Keratinocyte (primary cell): ENCODE measurements around the gene CCDC167. TPM values are rescaled to one million over a fixed set of nuclear protein-coding genes. Genes with fewer than 3 reads are reported as not detected.

Experiments used
- DNase-seq: peaks from one replicate; pipeline ENCODE4 v3.0.0-alpha.2; 2011; ENCODE audit warnings: low read depth, missing footprints, low spot score
- FAIRE-seq: peaks from 2 replicates; lab custom pipeline; 2011; peaks lifted over from hg19 to GRCh38; lab: Jason Lieb, UNC
- H2AFZ ChIP-seq: 2 replicates; pipeline ENCODE4 v1.6.0; 2012; ENCODE audit warnings: low read length, control low read depth, inconsistent platforms; ENCODE audit not compliant: control insufficient read depth
- H3K27ac ChIP-seq: 2 replicates; pipeline ENCODE4 v1.5.1; 2011; ENCODE audit warnings: low read length; ENCODE audit not compliant: control insufficient read depth, insufficient read depth
- H3K27me3 ChIP-seq: 3 replicates; pipeline ENCODE4 v1.6.0; 2011; ENCODE audit warnings: low read length; ENCODE audit not compliant: control insufficient read depth, insufficient read depth; ENCODE audit errors: extremely low read depth
- H3K36me3 ChIP-seq, 2 experiments: 2 replicates in 1 of 2; 3 replicates in 1 of 2; pipeline ENCODE4 v1.5.1; 2011; ENCODE audit warnings: low read length in 2 of 2, mild to moderate bottlenecking in 1 of 2; ENCODE audit not compliant: control insufficient read depth in 2 of 2, insufficient read depth in 2 of 2; ENCODE audit errors: extremely low read depth in 1 of 2
- H3K4me1 ChIP-seq: 3 replicates; pipeline ENCODE4 v1.5.1; 2011; ENCODE audit warnings: low read length; ENCODE audit not compliant: control insufficient read depth, insufficient read depth; ENCODE audit errors: extremely low read depth
- H3K4me2 ChIP-seq: 3 replicates; pipeline ENCODE4 v1.6.0; 2011; ENCODE audit warnings: low read depth, low read length; ENCODE audit not compliant: control insufficient read depth, insufficient read depth; ENCODE audit errors: extremely low read depth
- H3K4me3 ChIP-seq, 3 experiments: fragments of 200-600 bp in 1 of 3; sonication (generic) in 1 of 3; 2 replicates in 2 of 3; 3 replicates in 1 of 3; pipeline ENCODE4 v1.5.1; 2011 to 2016; ENCODE audit warnings: low read length in 3 of 3, mild to moderate bottlenecking in 3 of 3, control low read depth in 2 of 3, inconsistent platforms in 1 of 3, low read depth in 1 of 3, mixed read lengths in 1 of 3, mixed run types in 1 of 3, moderate library complexity in 1 of 3; ENCODE audit not compliant: control insufficient read depth in 2 of 3, insufficient read depth in 2 of 3; ENCODE audit errors: extremely low read depth in 1 of 3
- H3K79me2 ChIP-seq: 2 replicates; pipeline ENCODE4 v1.6.0; 2012; ENCODE audit warnings: low read length; ENCODE audit not compliant: control insufficient read depth, insufficient read depth
- H3K9ac ChIP-seq: 3 replicates; pipeline ENCODE4 v1.6.0; 2011; ENCODE audit warnings: low read length; ENCODE audit not compliant: control insufficient read depth, insufficient read depth; ENCODE audit errors: extremely low read depth
- H3K9me1 ChIP-seq: 3 replicates; pipeline ENCODE4 v1.6.0; 2011; ENCODE audit warnings: low read length; ENCODE audit not compliant: control insufficient read depth, insufficient read depth; ENCODE audit errors: extremely low read depth
- H3K9me3 ChIP-seq: 2 replicates; pipeline ENCODE4 v1.5.1; 2012; ENCODE audit warnings: low read depth, low read length; ENCODE audit not compliant: control insufficient read depth
- H4K20me1 ChIP-seq: 3 replicates; pipeline ENCODE4 v1.6.0; 2011; ENCODE audit warnings: low read length; ENCODE audit not compliant: control insufficient read depth, insufficient read depth; ENCODE audit errors: extremely low read depth
- EZH2 ChIP-seq: IDR thresholded peaks from one replicate; pipeline ENCODE4 v1.6.1; 2012; ENCODE audit warnings: inconsistent platforms, mild to moderate bottlenecking, low read length, moderate library complexity
- dilution Hi-C: fragments of 300-500 bp; cut with MboI; formaldehyde crosslinking; loops from one replicate; pipeline ENCODE4 v1.7.0; 2020; ENCODE audit warnings: low sequenced_read_pairs; ENCODE audit not compliant: extremely low pct_ligation_motif_present
- polyA plus RNA-seq, 5 experiments: library from polyadenylated mRNA; depleted of rRNA in 3 of 5; stranded (reverse) in 3 of 5; stranded (forward) in 1 of 5; unstranded in 1 of 5; fragments of >200 nt; gene quantifications; 1 replicate in 1 of 5; 2 replicates in 3 of 5; 3 replicates in 1 of 5; pipeline versions ENCODE4 v1.2.1 to v1.2.3, GENCODE V29; 2011 to 2012; ENCODE audit warnings: missing spikeins in 2 of 5, low read depth in 1 of 5, low replicate concordance in 1 of 5
- TF ChIP-seq, protein P1 (sequence below), 3 experiments: IDR thresholded peaks in 1 of 3; conservative IDR thresholded peaks in 1 of 3; optimal IDR thresholded peaks in 1 of 3; 2 replicates in 2 of 3; 3 replicates in 1 of 3; pipeline versions ENCODE3 to v1.5.1; 2011; ENCODE audit warnings: low read length in 3 of 3, mild to moderate bottlenecking in 3 of 3, moderate library complexity in 2 of 3, control low read depth in 1 of 3, inconsistent platforms in 1 of 3; ENCODE audit not compliant: insufficient read depth in 2 of 3; ENCODE audit errors: extremely low read depth in 1 of 3

Gene CCDC167
- polyA plus RNA-seq, 1 donor (not counting 4 experiments of a cell fraction or from before 2014, with no cell fraction given), result 39.8 TPM

DNA sequence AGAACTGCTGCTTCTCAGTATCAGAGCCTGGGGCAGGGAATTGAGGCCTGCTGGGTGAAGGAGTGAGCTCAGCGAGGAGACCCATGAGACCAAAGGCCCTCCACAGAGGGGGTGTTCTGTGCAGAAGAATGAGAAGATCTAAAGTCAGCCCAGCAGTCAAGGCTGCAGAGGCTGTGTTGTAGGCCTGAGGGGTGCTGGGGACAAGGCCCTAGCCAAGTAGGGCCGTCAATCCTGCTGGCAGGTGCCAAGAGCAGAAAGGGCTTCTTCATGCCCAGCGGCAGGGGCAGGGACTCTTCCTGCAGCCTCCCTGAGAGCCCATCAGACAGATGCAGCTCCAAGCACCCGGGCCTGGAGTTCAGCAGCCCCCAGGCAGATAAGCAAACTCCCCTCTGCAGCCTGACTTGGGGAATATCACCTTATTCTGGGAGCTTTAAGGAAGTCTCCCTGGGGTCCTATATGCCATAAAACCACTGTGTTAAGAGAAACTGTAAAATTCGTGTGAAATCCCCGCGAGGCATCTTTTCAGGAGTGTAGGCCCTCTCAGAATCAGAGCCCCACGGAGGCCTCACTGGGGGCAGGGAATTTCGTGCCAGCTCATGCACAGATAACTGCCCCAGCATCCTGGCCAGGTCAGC, 9.0 kb downstream of the CCDC167 start:
- no peaks in the 10 kb centered on the region for H4K20me1 ChIP-seq
- H3K9me3 ChIP-seq, result no peaks in the 10 kb centered on the region
- no peaks in the 10 kb centered on the region for H3K79me2 ChIP-seq
- peaks cover 4% of the 10 kb centered on the region for H3K4me1 ChIP-seq
- no peak for DNase-seq
- no peak overlapping the region for H3K27ac ChIP-seq
- H3K4me3 ChIP-seq, result no peak overlapping the region
- no peaks in the 10 kb centered on the region for H3K9me1 ChIP-seq
- FAIRE-seq, result no peak
- H2AFZ ChIP-seq, result no peak overlapping the region
- no peaks in the 10 kb centered on the region for H3K27me3 ChIP-seq
- H3K36me3 ChIP-seq, result peaks cover 2 to 4% of the 10 kb centered on the region in 2 experiments
- TF ChIP-seq, protein P1, sequence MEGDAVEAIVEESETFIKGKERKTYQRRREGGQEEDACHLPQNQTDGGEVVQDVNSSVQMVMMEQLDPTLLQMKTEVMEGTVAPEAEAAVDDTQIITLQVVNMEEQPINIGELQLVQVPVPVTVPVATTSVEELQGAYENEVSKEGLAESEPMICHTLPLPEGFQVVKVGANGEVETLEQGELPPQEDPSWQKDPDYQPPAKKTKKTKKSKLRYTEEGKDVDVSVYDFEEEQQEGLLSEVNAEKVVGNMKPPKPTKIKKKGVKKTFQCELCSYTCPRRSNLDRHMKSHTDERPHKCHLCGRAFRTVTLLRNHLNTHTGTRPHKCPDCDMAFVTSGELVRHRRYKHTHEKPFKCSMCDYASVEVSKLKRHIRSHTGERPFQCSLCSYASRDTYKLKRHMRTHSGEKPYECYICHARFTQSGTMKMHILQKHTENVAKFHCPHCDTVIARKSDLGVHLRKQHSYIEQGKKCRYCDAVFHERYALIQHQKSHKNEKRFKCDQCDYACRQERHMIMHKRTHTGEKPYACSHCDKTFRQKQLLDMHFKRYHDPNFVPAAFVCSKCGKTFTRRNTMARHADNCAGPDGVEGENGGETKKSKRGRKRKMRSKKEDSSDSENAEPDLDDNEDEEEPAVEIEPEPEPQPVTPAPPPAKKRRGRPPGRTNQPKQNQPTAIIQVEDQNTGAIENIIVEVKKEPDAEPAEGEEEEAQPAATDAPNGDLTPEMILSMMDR (optimal IDR thresholded peaks at IDR 0.05 in 1 of 3, IDR thresholded peaks at IDR 0.05 in 1 of 3, conservative IDR thresholded peaks at IDR 0.05 in 1 of 3; ENCODE audit: extremely low read depth in 1 of 3, insufficient read depth in 2 of 3, low read length in 3 of 3), result no peak
- no peak for TF ChIP-seq EZH2
- dilution Hi-C loops, result no loop called here
- H3K9ac ChIP-seq, result no peak overlapping the region
- H3K4me2 ChIP-seq, result no peak overlapping the region

DNA sequence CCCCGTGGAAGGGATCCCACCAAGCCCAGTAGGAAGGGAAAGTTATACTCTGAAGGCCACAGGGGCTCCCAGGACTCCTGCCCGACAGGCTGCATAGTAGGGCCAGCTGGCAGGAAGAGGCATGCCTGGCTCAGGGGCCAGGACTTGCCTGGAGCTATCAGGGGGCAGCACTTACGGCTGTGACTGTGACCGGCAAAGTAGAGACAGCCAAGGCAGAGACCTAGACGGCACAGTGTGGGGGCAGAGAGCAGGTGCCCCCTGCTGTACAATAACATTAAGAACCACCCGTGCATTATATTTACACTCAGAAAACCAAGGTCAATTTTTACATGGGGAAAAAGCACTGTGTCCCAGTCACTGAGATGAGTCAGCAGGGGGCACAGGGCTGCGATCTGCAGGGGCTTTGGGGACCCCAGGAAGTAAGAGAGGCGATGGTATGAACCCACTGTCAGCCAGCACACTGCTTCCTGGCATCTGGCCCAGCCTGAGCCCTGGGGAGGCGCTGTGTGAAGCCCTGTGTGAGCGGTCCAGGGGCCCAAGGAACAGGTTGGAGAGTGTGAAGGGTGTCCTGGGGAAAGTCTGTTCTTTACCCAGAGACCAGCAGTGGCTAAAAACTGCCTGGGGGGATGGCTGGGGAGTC, 9.9 kb downstream of the CCDC167 start:
- H3K36me3 ChIP-seq, result peaks cover 2 to 4% of the 10 kb centered on the region in 2 experiments
- H3K27ac ChIP-seq, result no peak overlapping the region
- FAIRE-seq (no peak), DNase-seq (no peak)
- H3K27me3 ChIP-seq, result no peaks in the 10 kb centered on the region
- no peak overlapping the region for H3K4me2 ChIP-seq
- no peaks in the 10 kb centered on the region for H3K9me3 ChIP-seq
- H3K9me1 ChIP-seq, result no peaks in the 10 kb centered on the region
- peaks cover 4% of the 10 kb centered on the region for H3K4me1 ChIP-seq
- H3K79me2 ChIP-seq, result no peaks in the 10 kb centered on the region
- TF ChIP-seq EZH2, result no peak
- TF ChIP-seq, protein P1 (optimal IDR thresholded peaks at IDR 0.05 in 1 of 3, IDR thresholded peaks at IDR 0.05 in 1 of 3, conservative IDR thresholded peaks at IDR 0.05 in 1 of 3; ENCODE audit: extremely low read depth in 1 of 3, insufficient read depth in 2 of 3, low read length in 3 of 3), result peak in 1 of 3 experiments; percentile 21
- H3K9ac ChIP-seq, result no peak overlapping the region
- no peak overlapping the region for H3K4me3 ChIP-seq
- no peak overlapping the region for H2AFZ ChIP-seq
- H4K20me1 ChIP-seq, result no peaks in the 10 kb centered on the region
- dilution Hi-C loops, result no loop called here
